GM06990 (cell line): ENCODE measurements around the gene HOXB3.

Experiments used
- DNase-seq: peaks from one replicate; pipeline ENCODE4 v3.0.0-alpha.2; 2011; ENCODE audit not compliant: insufficient read length; ENCODE audit errors: extremely low read depth
- H3K27me3 ChIP-seq: replicated peaks from 2 replicates; pipeline ENCODE4 v1.6.0; 2011; ENCODE audit warnings: low read length; ENCODE audit not compliant: control insufficient read depth, insufficient read depth
- H3K36me3 ChIP-seq: 2 replicates; pipeline ENCODE4 v1.5.1; 2011; ENCODE audit warnings: low read length; ENCODE audit not compliant: control insufficient read depth, insufficient read depth
- H3K4me3 ChIP-seq: replicated peaks from 2 replicates; pipeline ENCODE4 v1.5.1; 2011; ENCODE audit warnings: low read depth, mild to moderate bottlenecking, control low read depth, low read length
- CTCF ChIP-seq: IDR thresholded peaks from 2 replicates; pipeline ENCODE4 v1.5.1; 2011; ENCODE audit warnings: low read length, control low read depth, mild to moderate bottlenecking, inconsistent platforms; ENCODE audit not compliant: insufficient read depth, poor library complexity, severe bottlenecking

Gene HOXB3

GRCh38 chr17:48545022-48545375, 45.0 kb downstream of the HOXB3 start, which contains the start of gene HOXB2:
Gene HOXB2 (minus strand): TSS chr17:48545109. CDS start chr17:48544911, 198 bp downstream.
- no peaks in the 10 kb centered on the region for H3K36me3 ChIP-seq
- no peak for DNase-seq
- no peak for TF ChIP-seq CTCF
- H3K27me3 ChIP-seq = no peaks in the 10 kb centered on the region
- peak within 1 kb of the TSS; percentile 56 for H3K4me3 ChIP-seq

- peak overlapping the region; percentile 56 for H3K4me3 ChIP-seq
- no peak for TF ChIP-seq CTCF
- H3K27me3 ChIP-seq = no peaks in the 10 kb centered on the region
- no peaks in the 10 kb centered on the region for H3K36me3 ChIP-seq
- DNase-seq = peak; percentile 38
These were observed 45.6 kb downstream of the HOXB3 start for GRCh38 chr17:48544349-48545021.

- peak overlapping the region; percentile 56 for H3K4me3 ChIP-seq
These were observed 46.1 kb downstream of the HOXB3 start for GRCh38 chr17:48543854-48544348.

GRCh38 chr17:48543107-48543853, 46.8 kb downstream of the HOXB3 start:
- peak overlapping the region; percentile 56 for H3K4me3 ChIP-seq
- H3K27me3 ChIP-seq = no peaks in the 10 kb centered on the region
- no peaks in the 10 kb centered on the region for H3K36me3 ChIP-seq
- peak; percentile 18 for TF ChIP-seq CTCF
- peak; percentile 74 for DNase-seq

More at GRCh38 chr17:48543854-48544348, 46.1 kb downstream of the HOXB3 start:
- no peak for DNase-seq
- no peak for TF ChIP-seq CTCF
- Histone ChIP-seq H3K36me3 (no peaks in the 10 kb centered on the region), H3K27me3 (no peaks in the 10 kb centered on the region)

GRCh38 chr17:48542698-48543106, 47.3 kb downstream of the HOXB3 start:
- H3K36me3 ChIP-seq = no peaks in the 10 kb centered on the region
- H3K27me3 ChIP-seq = no peaks in the 10 kb centered on the region
- TF ChIP-seq CTCF = no peak
- DNase-seq = no peak
- H3K4me3 ChIP-seq = peak overlapping the region; percentile 56
